KOPT-K1 (cell line): ENCODE measurements around the gene KCNK5.
A peak's percentile ranks its signal among the peaks of the same experiment; 100 is the strongest.

Experiments
- H3K27ac ChIP-seq: fragments of 200-600 bp; sonication (generic); 2 replicates; pipeline ENCODE4 v1.5.1; 2016; ENCODE audit warnings: antibody characterized with exemption, mild to moderate bottlenecking, low read depth, low read length; ENCODE audit not compliant: poor library complexity, severe bottlenecking
- H3K36me3 ChIP-seq: fragments of 200-600 bp; sonication (generic); 2 replicates; pipeline ENCODE4 v1.5.1; 2017; ENCODE audit warnings: antibody characterized with exemption, mild to moderate bottlenecking, low read length, moderate library complexity; ENCODE audit not compliant: insufficient read depth
- H3K9me3 ChIP-seq: fragments of 200-600 bp; sonication (generic); 2 replicates; pipeline ENCODE4 v1.5.1; 2017; ENCODE audit warnings: antibody characterized with exemption, low read length, mild to moderate bottlenecking; ENCODE audit not compliant: insufficient read depth, poor library complexity, severe bottlenecking

The KCNK5 gene

DNA sequence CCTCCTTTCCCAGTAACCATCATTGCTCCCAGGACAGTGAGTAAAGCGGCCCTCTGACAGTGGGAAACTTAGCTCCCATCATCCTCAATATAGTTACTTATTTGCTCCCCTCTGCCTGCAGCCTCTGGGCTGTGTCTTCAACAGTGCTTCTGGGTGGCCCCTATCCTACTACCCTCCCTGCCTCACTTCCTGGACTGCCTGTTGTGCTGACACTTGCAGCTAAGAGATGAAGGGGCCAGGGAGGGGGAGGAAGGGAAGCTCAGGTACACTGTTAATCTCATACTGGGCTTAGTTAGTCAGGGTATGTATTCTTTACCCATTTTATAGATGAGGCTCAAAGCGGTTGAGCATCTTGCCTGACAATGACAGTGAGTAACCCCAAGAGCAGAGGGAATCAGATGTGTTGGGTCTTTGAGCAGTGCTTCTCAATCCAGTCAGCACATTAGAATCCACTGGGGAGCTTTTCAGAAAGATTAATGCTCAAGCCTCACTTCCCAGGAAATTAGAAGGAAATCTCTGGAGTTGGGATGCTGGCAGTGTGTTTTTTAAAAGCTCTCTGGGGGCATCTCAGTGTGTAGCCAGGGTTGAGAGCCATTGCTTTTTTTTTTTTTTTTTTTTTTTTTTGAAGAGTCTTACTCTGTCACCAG, 27.1 kb upstream of the KCNK5 start:
- Histone ChIP-seq H3K27ac (no peak overlapping the region), H3K9me3 (no peaks in the 10 kb centered on the region)

DNA sequence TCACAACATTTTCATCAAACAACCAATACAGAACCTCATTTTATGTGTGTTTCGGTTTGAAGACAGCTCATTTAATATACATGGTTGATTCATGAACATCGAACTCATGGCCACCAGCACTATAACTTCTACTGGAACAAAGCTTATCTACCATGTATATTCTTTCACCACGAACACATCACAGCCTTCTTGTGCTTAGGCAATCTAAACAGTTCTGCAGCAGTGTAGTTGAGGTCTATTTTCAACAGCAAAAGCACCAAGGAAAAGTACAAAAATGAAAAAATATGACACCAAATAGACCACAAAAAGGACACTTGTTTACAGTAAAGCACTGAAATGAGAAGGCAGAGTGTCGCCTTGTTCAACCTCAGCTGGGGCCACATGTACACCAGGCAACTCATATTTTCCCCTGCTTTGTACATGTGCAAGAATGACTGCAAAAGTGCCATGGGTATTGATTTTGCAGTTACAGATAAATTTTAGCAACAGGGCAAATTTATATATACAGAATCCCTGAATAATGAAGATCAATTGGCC, 25.8 kb upstream of the KCNK5 start:
- no peak overlapping the region for H3K27ac ChIP-seq

More for the DNA sequence above, 27.1 kb upstream of the KCNK5 start:
- H3K36me3 ChIP-seq = no peaks in the 10 kb centered on the region

DNA sequence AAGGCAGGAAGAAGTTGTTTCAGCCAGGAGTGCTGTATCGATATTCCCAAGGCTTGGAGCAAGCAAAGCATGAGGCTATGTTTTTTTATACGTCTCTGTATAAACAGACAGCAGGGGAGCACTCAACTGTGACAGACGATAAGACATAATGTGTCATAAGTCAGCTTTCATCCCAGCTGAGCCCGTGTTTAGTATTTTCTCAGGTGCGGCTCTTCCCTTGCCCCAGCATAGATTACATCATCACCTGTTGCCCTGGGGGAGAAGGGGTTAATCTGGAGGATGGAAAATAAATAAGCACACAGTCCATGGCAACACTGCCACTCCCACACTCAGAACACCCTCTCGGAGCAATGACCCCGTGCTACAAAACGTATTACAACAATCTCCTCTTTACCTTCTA, 22.1 kb upstream of the KCNK5 start:
- H3K36me3 ChIP-seq = no peaks in the 10 kb centered on the region
- H3K9me3 ChIP-seq = no peaks in the 10 kb centered on the region
- no peak overlapping the region for H3K27ac ChIP-seq

More for the DNA sequence above, 25.8 kb upstream of the KCNK5 start:
- H3K9me3 ChIP-seq = no peaks in the 10 kb centered on the region
- H3K36me3 ChIP-seq = no peaks in the 10 kb centered on the region

DNA sequence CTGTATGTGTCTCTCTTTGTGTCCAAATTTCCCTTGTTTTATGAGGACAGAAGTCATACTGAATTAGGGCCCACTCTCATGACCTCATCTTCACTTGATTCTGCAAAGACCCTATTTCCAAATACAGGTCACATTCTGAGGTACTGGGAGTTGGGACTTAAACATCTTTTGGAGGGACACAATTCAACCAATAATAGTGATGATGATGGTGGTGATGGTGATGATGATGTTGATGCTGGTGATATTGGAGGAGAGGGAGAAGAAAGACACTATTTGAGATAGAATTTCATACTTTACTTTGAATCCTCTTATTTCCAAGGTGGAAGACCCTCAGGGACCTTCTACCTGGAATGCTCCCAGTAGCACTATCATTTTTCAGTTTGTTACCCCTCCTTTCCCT, 21.2 kb upstream of the KCNK5 start:
- Histone ChIP-seq H3K36me3 (no peaks in the 10 kb centered on the region), H3K27ac (no peak overlapping the region), H3K9me3 (no peaks in the 10 kb centered on the region)

DNA sequence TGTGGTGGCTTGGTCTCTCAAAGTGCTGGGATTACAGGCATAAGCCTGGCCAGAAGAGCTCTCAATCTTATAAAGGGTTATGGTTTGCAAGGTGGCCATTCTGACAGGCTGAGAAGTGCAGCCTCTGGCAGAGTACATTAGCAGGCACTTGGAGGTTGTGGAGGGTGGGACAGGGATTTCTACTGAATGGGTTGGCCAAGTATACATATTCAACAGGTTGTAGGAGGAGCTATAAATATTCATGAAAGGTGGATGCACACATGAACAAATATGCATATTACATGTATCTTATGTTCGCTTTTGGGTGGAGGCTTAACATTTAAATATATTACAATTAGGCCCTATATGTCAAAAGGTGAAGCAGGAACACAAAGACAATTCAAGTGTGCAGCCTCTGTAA, 20.0 kb upstream of the KCNK5 start:
- Histone ChIP-seq H3K9me3 (no peaks in the 10 kb centered on the region), H3K27ac (no peak overlapping the region), H3K36me3 (no peaks in the 10 kb centered on the region)

DNA sequence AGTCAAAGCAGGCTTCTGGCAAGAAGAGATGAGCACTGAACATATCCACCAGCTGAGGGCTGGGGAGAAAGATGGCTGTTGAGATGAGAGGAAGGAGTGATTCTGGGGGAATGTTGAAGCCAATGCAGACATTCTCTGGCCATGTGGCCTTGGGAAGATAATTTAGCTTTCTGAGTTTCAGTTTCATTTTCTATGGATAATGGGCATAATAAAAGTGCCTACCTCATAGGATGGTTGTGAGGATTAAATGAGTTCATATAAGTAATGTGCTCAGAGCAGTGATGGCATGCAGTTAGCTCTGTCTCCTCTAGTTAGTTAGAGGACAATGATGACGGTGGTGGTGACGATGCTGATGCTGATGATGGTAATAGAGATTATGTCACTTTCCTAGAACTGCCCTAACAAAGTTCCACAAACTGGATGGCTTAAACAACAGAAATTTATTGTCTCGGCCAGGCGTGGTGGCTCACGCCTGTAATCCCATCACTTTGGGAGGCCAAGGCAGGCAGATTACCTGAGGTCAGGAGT, 18.5 kb upstream of the KCNK5 start:
- H3K27ac ChIP-seq = no peak overlapping the region
- no peaks in the 10 kb centered on the region for H3K9me3 ChIP-seq
- no peaks in the 10 kb centered on the region for H3K36me3 ChIP-seq

DNA sequence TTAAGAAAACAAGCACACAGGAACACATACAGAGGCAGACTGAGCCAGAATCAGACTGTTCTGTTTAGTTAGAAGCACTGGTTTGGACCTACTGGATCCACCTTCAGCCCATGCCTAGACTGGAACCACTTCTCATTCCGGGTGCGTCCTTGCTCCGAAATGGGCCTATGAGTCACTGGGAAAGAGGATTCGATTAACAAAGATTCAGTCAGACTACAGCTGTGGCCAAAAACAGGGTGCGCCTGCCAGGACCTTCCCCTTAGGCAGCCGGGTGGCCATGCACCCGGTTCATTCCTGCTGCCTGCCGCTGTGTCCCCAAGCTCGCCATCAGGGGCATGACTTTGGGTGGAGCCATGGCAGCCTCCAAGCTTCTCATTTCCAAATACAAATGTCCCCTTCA, 14.5 kb upstream of the KCNK5 start:
- Histone ChIP-seq H3K36me3 (no peaks in the 10 kb centered on the region), H3K9me3 (no peaks in the 10 kb centered on the region), H3K27ac (no peak overlapping the region)

DNA sequence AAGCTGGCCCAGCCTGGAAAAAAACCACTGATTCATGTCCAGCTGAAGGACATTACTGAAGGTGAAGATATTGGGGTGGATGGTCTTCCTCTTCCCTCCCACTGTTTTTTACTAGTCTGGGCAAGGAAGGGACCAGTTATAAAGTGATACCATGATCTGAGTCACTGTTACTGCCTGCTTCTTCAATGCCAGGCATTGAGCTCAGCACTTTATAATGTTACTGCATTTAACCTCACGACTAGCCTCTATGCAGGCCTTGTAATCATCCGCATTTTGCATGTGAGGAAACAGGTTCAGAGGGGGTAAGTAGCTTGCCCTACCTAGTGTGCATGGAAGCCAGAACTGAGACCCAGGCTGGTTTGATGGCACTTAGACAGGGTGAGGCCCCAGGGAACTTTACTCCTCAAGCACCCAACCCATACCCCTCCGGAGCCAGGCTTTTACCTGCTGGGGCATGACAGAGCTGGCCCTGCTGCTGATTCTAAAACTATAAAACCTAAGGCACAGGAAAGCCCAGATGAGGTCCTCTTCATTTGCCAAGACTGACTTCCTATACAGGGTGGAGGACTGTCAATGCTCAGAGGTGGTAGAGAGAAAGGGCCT, 11.0 kb upstream of the KCNK5 start:
- H3K36me3 ChIP-seq = no peaks in the 10 kb centered on the region
- H3K9me3 ChIP-seq = no peaks in the 10 kb centered on the region
- H3K27ac ChIP-seq = no peak overlapping the region

DNA sequence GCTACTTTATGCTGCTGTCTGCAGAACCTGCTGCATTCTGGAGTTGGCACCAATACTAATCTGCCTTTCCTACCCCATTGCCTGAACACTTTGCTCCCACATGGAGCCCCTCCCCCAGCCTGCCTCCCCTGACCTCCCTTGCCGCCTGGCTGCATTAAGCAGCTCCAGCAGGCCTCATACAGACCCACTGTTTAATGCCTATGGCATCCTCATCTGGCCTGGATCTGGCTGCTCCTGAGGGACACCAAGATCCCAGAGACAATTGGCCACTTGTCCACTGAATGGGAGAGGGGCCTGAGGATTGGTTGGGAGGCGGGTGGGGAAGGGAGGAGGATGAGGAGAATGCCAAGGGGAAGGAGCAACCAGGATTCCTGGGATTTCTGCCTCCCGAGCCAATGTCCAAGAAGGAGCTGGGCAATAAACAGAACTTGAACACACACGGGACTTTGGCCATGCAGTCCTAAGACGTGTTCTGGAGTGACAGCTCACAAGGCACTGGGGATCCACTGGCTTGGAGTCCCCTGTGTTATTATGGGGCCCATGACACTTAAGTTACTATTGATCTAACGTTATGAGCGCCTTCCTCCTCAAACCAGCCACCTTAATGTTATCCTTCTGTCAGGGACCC, 10.4 kb upstream of the KCNK5 start:
- H3K27ac ChIP-seq = no peak overlapping the region
- H3K36me3 ChIP-seq = no peaks in the 10 kb centered on the region
- H3K9me3 ChIP-seq = no peaks in the 10 kb centered on the region

DNA sequence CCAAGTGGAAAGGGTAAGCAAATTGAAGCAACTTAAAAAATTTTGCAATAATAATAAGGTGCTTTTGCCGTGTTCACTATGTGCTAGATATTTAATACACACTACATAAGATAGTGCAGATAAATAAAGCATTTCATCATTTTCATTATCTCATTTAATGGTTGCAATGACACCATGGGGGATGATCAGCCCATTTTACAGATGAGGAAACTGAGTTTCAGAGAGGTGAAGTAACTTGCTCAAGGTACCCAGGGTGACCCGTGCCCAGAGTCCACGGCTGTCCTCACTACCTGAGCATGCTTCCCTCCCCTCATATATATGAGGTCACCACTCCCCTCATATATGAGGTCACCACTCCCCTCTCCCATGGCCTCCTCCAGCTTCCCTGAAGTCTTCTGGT, 7.5 kb upstream of the KCNK5 start:
- H3K27ac ChIP-seq = no peak overlapping the region
- no peaks in the 10 kb centered on the region for H3K36me3 ChIP-seq
- no peaks in the 10 kb centered on the region for H3K9me3 ChIP-seq

DNA sequence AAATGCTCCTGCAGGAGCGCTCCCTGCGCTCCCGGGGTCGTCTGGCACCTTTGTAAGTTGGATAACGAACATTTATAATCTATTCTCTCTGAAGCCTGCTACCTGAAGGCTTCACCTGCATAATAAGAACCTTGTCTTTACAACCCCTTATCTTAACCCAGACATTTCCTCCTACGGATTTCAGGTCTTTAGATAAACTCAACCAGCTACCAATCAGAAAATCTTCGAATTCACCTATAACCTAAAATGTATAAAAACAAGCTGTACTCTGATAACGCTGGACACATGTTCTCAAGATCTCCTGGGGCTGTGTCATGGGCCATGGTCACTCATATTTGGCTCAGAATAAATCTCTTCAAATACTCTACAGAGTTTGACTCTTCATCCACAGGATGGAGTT, 4.1 kb upstream of the KCNK5 start:
- Histone ChIP-seq H3K9me3 (no peaks in the 10 kb centered on the region), H3K27ac (no peak overlapping the region), H3K36me3 (no peaks in the 10 kb centered on the region)

DNA sequence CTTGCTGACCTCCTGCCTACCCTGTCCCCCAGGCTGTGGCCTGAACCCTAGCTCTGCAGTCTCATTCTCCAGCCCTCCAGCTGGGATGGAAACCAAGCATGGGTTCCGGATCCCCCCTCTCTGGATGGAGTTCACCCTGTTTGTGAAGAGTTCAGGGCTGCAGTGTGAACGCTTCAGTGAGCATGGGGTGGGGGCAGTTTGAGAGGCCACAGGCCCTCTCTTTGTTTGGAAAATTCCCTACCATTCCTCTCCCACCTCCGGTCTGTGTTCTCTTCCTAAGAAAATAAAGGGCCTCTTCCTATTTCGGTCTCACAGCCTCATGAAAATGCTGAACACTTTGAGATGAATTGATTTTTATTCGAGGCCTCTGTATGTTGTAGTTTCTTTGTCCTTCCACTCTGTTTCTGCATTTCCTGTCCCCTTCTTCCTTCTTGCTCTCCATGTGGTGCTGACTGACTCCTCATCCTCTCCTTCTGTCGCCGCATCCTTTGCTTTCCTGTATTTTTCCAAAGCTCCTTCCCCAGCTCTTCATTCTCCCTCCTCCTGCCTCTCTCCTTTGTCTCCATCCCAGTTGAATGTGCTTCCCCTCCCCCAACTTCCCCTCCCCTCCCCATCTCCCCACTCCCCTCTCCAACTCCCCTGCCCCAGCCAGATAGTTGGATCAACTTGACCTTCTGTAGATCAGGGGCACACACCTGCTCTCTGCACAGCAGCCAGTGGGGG, 2.4 kb upstream of the KCNK5 start:
- Histone ChIP-seq H3K27ac (no peak overlapping the region), H3K9me3 (no peaks in the 10 kb centered on the region), H3K36me3 (no peaks in the 10 kb centered on the region)

DNA sequence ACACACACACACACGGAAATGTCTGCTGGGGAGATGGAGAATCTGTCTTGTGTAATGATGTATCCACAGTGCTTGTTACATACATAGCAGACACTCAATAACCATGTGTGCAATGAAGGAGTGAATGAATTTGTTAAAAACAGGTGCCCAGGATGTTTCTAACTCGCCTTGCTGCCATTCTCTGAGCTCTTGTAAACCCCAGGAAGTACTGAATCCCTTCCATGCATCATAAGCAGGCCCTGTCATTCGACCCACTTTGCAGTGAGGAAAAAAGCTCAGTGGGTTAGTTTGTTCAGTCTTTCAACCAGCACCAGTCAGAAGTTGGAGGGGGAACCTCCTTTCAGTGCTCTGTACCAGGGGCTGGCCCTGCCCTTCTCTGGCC, 1.4 kb upstream of the KCNK5 start:
- H3K27ac ChIP-seq = no peak overlapping the region
- H3K9me3 ChIP-seq = no peaks in the 10 kb centered on the region
- no peaks in the 10 kb centered on the region for H3K36me3 ChIP-seq

DNA sequence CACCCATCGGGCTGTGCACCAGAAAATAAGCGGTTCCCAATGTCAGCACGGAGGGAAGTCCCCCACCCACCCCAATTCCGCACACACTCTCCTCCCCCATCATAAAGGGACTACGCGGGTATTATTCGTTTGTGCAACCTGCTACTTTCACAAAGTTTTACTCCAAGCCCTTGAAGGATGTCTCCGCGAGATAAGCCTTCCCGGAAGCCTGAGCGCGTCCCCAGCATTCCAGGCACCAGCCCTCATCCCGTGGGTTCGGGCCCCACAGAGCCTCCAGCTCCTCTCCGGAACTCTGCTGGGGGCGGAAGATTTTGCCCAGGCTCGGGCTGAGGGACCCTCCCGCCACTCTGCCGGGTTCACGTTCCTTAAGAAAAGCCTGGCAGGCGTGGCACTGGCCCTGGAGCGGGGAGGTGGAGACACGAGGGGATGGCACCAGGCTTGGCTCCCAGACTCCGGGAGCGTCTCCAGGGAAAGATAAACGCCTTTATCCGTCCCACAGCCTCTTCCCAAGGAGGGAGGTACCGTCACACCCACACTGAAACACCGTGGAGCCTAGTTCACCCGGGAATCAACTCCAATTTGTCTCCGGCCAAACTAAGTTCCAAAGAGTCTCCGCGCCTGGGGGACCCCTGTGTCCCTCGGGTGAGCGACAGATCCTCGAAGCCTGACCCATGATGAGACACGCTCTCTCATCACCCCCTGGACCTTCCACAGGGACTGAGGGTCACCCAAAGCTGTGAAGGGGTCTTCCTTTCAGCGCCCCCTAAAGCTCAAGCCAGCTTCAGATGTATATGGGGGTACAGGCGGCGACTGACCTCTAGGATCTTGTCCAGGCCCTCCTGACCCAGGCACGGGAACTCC, 934 bp downstream of the KCNK5 start:
- Histone ChIP-seq H3K9me3 (no peaks in the 10 kb centered on the region), H3K36me3 (no peaks in the 10 kb centered on the region), H3K27ac (peak overlapping the region; percentile 90)
